Middle frontal gyrus (tissue), 1 donor: ENCODE measurements around the gene ADAMTS12.

Experiments used
- DNase-seq: peaks from one replicate; pipeline ENCODE4 v3.0.0-alpha.2; 2015; ENCODE audit warnings: low spot score; ENCODE audit errors: extremely low spot score

Gene ADAMTS12

DNA sequence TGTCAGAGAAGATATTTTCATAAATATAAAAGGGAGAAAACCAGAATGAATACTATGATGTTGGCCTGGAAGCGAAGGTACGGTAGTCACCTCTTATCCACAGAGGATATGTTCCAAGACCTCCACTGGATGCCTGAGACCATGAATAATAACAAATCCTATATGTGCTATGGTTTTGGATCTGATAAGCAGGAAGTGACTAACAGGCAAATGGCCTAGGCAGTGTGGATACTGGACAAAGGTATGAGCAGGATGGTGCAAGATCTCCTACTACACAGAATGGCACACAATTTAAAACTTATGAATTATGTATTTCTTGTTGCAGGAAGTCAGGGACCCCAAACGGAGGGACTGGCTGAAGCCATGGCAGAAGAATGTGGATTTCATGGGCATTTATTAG is 48.2 kb downstream of the ADAMTS12 start:
- DNase-seq: no peak

DNA sequence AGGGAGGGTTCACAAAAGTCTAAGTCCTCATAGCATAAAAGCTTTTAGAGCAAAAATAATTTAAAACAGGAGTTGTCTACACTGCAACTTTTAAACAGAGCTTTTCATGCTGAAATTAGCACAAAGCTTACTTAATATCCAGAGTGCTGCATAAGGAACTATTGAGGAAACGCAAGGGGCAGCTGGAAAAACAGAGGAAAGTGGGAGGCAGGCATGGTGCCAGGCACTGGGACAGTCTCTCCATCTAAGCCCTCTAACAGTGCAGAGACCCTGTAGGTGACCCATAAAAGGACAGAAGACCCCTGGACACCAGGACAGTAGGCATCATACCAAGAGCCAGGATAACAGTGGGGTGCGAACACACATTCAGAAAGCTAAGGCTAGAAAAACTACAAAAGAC is 49.3 kb downstream of the ADAMTS12 start:
- DNase-seq: no peak

DNA sequence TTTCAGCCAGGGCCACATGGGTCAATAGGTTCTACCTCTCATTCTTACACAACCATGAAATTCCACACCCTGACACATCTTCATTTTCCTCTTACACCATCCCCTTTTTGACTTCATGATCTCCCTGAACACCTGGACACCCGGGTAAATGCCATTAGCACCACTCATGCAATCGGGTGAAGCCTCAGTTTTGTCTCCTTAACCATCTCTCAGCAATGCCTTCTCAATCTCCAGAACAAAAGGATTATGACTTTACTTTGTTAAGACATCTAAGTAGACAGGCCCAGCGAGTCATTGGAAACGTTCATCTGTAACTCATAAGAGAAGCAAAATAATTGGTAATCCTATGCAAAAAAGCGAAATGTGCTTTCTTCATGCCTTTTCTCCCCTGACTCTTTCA is 49.9 kb downstream of the ADAMTS12 start:
- DNase-seq: no peak

DNA sequence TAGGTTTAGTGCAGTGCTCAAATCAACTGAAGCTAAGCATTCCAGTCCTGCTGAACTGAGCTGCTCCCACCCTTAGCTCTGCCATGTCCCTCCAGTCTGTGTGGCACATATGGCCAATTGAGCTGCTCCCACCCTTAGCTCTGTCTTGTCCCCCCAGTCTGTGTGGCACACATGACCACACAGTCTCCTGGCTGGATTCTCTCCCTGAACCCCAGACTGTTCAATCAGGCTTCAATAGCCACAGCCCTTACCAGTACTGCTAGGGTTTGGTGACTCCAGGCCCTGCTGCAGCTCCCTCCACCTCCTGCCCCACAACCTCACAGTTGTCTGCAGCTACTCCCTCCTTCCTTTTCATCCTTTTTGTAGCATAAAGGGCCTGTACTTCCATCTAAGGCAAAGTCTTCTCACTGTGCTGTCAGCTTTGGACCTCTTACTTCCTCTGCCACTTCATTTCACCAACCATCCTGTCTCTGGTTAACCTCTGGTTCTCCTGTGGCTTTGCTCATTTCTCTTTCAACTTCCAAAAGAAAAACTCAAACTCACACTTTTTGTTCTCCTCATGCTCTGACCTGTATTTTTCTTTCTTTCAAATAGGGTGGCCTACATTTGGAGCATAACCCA is 50.8 kb downstream of the ADAMTS12 start:
- no peak for DNase-seq

DNA sequence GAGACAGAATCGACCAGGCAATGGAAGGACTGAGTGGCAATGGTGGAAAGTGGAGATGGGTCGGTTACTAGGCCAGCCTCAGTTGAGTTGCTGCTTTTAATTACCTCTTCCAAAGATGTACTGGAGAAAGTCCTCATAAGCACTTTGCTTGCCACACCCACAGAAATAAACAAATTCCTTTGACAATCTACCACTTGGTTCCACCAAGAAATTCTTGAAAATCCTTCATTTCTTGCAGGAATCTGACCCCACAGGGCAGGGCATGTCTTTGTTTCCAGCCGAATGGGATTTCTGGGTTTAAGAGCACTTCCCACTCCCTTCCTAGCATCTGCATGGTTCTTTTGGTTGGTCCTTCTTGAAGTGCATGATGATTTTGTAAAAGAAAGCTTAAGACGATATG is 54.5 kb downstream of the ADAMTS12 start:
- DNase-seq: no peak

DNA sequence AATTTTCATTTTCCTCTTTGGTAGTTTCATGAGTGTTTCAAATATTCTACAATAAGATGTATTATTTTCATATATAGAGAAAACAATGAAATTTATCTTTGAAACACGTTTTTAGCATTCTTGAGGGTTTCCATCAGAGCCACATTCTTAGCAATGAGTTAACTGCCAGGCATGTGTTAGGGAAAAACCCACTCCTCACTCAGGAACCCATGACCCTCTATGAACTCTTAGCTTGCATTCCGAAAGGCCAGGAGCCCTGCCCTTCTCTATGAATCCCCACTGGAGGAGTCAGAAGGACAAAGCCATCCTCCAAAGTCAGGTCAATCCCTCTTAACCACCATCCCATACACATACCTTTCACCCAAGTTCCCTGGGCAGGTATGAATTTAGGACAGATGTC is 57.5 kb downstream of the ADAMTS12 start:
- no peak for DNase-seq

DNA sequence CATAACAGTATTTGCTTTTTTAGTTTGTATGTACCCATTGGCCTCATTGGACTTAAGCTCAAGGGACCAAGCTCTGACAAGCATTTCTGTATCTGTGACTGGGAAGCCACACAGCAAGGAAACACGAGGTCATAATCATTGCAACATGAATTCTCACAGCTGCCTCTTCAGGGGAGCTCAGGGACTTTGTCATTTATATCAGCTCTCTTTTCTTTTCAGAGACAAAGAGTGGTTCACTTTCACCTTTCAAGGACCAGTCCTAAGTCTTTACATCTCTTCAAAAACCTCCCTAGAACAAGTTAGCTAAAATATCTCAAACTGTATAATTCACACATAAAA is 58.6 kb downstream of the ADAMTS12 start:
- DNase-seq: no peak

DNA sequence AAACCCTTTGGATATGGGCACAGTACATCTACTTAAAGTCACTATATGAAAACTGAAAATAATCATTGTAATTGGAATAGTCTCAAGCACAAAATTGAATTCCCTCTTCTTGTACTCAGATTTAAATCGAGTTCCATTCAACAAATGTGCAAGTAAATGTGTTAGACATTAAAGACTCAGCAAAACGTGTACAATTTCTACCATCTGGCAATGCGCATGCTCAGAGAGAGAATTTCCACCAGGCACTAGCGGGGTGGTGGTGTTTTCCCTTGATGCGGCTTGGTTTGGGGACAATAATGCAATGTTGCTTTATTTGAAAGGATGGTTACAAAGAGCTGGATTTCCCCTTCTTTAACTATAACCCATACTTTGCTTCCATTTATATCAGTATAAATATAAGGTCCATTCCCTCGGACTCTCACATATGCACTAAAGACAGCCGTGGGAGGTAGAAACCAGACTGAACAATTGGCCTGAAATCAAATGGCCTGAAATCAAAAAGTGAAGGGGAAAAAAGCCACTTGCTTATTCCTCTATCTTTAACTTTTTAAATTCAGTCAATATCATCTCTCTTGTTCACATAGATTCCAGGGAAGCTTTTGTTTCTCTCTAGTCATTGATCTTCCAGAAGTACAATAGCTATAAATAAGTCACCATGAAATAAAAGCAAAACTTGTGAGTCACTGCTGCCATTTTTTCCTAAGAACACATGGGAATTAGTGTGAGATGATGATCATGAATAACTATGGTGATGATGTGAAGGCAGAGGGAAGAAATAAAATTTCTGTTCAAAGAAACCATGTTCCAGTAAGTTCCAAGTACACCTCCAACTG is 59.2 kb downstream of the ADAMTS12 start:
- DNase-seq: peak; percentile 5

DNA sequence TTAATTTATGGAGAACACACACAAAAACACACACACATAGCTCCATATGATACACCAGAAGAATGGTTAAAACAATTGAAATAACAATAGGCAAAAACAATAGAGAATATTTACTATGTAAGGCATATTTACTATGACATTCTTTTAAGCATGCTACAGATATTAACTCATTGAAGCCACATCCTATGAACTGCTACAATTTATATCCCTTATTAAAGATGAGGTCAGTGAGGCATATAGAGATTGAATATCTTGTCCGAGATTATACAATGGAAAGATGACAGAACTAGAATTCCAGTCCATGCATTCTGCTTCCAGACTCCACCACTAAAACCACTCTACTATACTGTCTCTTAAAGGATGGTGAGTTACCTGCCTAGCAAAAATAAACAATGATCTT is 60.7 kb downstream of the ADAMTS12 start:
- no peak for DNase-seq

DNA sequence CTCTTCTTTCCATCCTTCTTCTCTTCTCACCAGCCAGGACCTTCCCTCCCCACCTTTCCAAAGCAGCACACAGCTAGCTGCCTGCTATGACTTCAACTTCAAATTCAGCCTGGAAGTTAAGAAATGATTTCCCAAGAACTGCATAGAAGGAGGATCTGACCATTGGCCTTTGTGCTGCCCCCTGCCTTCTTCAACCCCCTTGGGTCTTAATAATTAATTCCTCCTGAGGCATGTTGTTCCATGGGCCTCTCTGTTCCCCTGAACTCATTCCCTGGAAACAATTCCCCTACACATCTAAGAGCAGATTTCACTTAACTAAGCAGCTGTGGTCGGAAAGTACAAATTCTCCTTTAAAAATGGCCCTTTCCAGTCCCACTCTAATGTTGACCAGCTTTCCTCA is 62.4 kb downstream of the ADAMTS12 start:
- no peak for DNase-seq

DNA sequence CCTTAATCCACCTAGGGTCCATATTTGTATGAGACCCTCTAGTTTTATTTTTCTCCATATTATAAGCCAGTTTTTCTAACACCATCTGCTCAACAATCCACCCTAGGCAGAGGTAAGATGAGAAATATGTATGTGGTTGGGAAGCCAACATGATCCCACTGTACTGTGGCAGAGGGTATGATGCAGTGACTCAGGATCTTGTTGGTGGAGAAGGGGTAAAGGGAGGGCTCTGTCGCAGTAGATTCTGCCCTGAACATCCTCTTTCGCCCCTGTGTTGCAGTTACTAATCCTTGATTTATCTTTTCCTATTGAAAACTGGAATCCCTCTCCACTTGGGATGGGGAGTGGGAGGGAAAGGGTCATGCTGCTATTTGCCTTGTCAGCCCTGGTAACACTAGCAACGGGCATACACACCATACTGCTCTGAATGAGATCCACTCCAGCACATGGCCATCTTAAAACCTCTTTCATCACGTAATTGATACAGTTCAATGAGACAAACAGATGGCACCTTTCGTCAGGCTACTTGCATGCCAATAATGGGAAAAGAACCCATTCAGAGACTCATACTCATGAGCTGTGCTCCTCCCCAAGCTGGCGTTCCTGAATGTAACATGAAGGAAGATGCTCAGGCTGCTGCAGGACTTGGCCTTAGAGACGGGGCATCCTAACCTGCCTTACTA is 63.0 kb downstream of the ADAMTS12 start:
- DNase-seq: no peak

DNA sequence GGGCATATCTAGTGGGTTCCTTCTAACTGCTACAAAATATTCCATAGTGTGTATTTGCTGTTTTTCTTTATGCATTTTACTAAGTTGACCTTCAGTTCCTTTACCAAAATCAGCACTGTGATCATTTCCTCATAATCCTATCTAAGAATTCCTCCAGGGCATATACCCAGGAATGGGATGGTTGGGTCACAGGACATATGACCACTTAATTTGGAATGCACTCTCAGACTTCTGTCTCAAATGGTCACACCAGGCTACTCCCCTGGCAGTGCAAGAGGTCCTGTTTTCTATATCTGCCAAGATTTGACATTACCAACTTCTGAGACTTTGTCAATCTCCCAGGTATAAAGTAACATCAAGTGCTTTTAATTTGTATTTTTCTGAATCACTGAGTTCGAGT is 63.9 kb downstream of the ADAMTS12 start:
- no peak for DNase-seq

DNA sequence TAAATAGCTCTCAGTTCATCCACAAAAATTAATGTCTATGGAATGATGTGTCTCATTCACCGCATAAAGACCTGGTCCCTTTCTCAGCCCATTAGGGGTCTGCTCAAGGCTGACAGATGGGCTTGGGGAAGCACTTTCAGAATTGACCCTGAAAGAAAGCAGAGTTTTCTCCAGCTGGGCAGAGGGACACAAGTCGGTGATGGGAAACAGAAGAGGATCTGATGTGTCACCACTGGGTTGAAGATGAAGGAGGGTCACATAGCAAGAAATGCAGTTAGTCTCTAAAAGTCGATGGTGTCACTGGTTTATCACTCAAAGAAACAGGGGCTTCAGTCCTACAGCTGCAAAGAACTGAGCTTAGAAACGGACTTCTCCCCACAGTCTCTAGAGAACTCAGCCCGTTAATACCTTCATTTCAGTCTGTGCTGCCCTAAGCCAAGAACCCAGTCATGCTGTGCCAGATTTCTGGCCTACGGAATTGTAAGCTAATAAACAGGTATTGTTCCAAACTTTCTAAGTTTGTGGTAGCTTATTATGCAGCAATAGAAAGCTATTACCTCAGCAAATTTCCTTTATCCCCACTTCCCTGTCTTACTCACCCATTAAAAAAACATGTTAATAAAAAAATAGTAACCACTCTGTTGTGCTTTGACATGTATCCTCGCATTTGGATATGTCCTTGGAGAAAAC is 64.6 kb downstream of the ADAMTS12 start:
- DNase-seq: no peak

DNA sequence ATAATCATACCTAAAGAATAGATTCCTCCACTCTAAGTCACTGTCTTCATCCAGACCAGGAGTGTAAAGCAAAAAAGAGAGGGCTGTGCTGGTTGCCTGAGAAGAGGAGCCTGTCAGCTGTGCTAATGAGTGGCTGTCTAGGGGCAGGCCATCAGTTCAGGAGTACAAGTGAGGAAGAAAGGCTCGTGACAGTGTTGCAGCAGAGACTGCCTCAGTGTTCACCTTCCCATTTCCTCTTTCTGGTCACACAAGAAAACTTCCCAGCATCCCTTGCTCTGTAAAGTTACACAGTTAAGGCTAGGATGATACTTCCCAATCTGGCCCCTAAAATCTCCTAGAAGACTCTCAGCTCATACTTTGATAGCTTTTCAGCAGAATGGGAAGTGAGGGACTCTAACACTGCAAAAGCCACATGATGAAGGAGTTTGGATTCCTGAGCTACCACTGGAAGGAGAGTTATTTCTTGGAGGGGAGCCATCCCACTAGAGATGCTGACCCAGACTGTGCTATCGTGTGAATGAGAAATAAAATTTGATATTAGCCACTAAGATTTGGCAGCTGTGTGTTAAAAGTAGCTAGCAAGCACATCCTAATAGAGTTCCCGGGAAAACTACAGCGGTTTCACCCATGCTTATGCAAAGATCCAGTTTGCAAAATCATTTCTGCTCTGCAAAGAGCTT is 67.1 kb downstream of the ADAMTS12 start:
- no peak for DNase-seq

DNA sequence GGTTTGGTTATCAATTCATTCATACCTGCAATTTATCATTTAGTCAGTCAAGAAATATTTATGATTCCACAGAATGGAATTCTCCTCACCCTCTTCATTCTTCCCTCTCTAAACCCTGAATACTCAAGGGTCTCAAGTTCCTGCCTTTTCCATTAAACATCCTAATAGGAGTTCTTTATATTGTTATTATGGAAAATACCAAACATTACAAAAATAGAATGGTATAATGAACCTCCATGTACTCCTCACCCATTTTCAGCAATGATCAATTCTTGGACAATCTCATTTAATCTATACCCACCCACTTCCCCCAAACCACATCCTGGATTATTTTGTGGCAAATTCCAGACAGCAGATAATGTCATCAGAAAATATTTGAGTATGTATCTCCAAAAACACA is 74.5 kb downstream of the ADAMTS12 start:
- DNase-seq: no peak

DNA sequence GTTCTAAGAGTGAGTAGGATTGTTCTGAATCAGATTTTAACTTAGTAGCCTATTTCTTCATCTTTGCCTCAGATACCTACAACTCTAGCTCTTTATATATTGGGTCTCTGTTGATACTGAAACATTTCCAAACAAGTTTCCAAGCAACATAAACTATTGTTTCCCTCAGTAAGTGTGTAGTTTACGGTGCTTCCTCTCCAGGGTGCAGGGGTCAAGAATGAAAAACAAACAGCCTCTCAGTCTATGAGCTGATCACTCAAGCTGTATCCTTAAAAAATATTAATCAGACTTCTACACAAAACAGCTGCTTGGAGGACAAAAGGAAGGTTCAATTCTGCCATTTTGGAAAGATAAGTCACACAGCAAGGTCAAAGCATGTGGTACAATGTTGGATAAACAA is 75.0 kb downstream of the ADAMTS12 start:
- no peak for DNase-seq

DNA sequence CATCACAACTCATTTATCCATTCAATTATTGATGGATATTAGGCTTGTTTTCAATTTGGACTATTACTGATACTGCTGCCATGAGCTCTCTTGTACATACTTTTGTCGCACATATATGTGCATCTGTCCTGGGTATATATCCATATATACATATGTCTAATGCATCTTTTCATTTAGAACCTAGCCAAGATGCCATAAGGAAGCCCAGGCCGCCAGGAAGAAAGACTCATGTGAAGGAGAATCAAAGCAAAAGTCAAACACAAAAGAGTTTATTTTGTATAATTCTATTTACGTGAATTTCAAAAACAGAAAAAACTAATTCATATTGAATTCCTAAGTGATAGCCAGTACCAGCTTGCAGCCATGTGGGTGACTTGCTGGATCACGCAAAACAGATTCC is 79.0 kb downstream of the ADAMTS12 start:
- DNase-seq: no peak

DNA sequence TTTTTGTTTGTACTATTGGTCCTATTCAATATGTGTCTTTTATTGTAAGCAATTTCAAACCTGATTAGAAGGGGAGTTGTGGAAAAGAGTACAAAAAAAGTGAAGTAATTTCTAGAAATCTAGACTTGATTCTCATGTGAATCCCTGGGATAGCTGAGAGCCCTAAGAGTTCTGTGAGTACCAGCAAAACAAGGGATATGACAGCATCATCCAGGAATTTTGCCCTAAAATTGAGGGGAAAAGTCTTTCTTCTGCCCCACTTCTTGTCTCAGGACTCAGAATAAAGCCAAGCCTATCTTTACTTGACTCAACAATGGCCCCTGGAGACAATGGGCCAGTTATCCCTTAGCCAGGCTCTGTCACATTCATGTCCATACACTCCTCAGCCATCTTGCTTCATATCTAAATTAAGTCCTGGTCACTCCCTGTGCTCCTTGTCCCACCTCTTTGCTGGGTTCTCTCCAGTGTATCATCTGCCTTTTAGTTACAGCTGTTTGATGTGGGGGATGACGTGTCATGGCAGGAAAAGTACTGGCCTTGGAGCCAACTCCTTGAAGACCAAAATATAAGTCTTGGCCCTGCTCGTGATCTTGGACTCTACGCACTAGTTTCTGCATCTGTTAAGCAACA is 81.2 kb downstream of the ADAMTS12 start:
- DNase-seq: no peak

DNA sequence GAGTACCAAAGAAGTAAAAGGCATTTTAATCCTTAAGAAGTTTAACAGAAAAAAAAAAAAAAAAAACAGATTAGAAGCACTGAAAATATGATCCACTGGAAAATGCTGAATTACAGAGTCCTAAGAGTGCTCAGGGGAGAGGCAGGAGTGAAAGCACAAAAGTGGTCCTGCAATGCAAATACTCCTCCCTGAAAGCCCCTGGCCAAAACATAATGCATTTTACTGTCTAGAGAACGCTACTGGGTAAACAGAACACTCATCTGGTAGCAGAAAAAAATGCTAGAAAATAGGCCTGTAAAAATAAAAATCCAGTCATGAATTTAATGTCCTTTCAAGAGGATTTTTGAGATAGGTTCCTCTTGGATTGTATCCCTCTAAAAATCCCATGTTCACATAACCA is 81.9 kb downstream of the ADAMTS12 start:
- no peak for DNase-seq

DNA sequence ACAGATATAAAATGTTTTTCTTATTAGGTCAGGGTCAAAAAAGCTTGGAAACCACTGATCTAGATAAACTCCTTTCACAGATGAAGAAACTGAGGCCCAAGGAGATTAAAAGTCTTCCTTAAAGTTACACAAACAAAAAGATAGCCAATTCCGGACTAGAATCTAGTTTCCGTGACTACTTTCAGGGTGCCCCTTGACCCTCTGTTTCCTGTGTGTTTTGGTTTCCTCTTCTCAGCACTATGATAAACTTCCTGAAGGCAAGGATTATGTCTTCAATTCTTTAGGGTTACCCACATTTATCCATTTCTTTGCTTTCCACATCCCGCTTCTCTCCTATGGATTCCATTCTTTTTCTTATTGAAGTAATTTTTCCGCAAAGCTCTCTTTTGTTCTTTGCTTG is 83.1 kb downstream of the ADAMTS12 start:
- DNase-seq: no peak

DNA sequence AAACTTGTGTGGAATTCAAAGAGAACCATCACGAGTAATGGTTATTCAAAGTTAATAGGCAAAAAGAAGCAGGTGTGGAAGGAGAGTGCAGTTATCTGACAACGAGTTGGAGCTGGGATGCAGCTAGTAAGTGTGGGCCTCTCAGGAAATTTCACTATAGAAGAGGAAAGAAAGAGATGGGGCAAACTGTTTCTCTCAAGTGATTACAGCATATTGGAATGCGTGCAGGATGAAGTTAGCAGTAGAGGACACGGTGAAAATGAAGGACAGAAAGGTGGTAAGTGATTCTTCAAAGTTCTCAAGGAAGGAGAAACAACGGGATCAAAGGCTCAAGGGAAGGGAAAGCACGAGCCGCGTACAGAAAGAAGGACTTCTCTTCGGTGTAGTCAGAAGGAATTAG is 84.0 kb downstream of the ADAMTS12 start:
- no peak for DNase-seq
